Measurements from ENCODE around the gene RARA.

RARA gene

GRCh38 chr17:40309031-40309948 is at the start of gene RARA:
RARA (plus strand) TSS chr17:40309180; CDS start chr17:40331219, 22,039 bp downstream.
- no peak for DNase-seq

- no peak for DNase-seq
These were observed 49.5 kb upstream of the RARA start for GRCh38 chr17:40259505-40259904.

GRCh38 chr17:40260528-40260927 is 48.5 kb upstream of the RARA start:
- DNase-seq: no peak

- no peak for DNase-seq
These were observed 44.4 kb upstream of the RARA start for GRCh38 chr17:40264458-40265185.

GRCh38 chr17:40265337-40265736 is 43.6 kb upstream of the RARA start:
- no peak for DNase-seq

- DNase-seq: no peak
These were observed 42.1 kb upstream of the RARA start for GRCh38 chr17:40266882-40267281.

GRCh38 chr17:40268141-40268712 is 40.8 kb upstream of the RARA start:
- no peak for DNase-seq

GRCh38 chr17:40278414-40278813 is 30.6 kb upstream of the RARA start:
- DNase-seq: no peak

- no peak for DNase-seq
These were observed 29.6 kb upstream of the RARA start for GRCh38 chr17:40279402-40279801.

- no peak for DNase-seq
These were observed 27.3 kb upstream of the RARA start for GRCh38 chr17:40281663-40282062.

- no peak for DNase-seq
These were observed 25.3 kb upstream of the RARA start for GRCh38 chr17:40283662-40284061.

- no peak for DNase-seq
These were observed 24.8 kb upstream of the RARA start for GRCh38 chr17:40284085-40284713.

- DNase-seq: no peak
These were observed 22.5 kb upstream of the RARA start for GRCh38 chr17:40286473-40286872.

- no peak for DNase-seq
These were observed 21.9 kb upstream of the RARA start for GRCh38 chr17:40287159-40287493.

GRCh38 chr17:40287494-40288369 is 21.2 kb upstream of the RARA start, which contains the start of gene CDC6:
CDC6 (plus strand) TSS chr17:40287879; CDS start chr17:40289421, 1,542 bp downstream.
- peak; percentile 100 for DNase-seq

- peak; percentile 55 to 70 for DNase-seq
These were observed 18.2 kb upstream of the RARA start for GRCh38 chr17:40290629-40291280.

- DNase-seq: no peak
These were observed 17.7 kb upstream of the RARA start for GRCh38 chr17:40291281-40291664.

GRCh38 chr17:40293363-40293762 is 15.6 kb upstream of the RARA start:
- no peak for DNase-seq

GRCh38 chr17:40295488-40296436 is 13.2 kb upstream of the RARA start:
- DNase-seq: peak in 1 of 2 experiments; percentile 65

- DNase-seq: no peak
These were observed 11.5 kb upstream of the RARA start for GRCh38 chr17:40297511-40297910.
